Caco-2 (cell line): ENCODE results near the gene TDRD9. TPM values are rescaled to one million over a fixed set of nuclear protein-coding genes. Genes with fewer than 3 reads are reported as not detected.

Experiments
- BruUV-seq: library from RNA; stranded (reverse); fragments of 400-500 nt; replicated peaks from 2 replicates; lab custom pipeline; 2021; lab: Mats Ljungman, UMichigan
- CTCF ChIA-PET: fragments of 300-600 bp; sonication (Branson Sonifier 250); formaldehyde crosslinking; loops from one replicate; lab custom pipeline; 2022; ENCODE audit warnings: antibody characterized with exemption; lab: Charles Lee
- POLR2A ChIA-PET: fragments of 300-600 bp; sonication (Branson Sonifier 250); formaldehyde crosslinking; loops from one replicate; lab custom pipeline; 2022; ENCODE audit warnings: antibody characterized with exemption; lab: Charles Lee
- DNase-seq, 2 experiments: peaks; one replicate each; pipeline versions ENCODE4 v3.0.0 to v3.0.0-alpha.2; 2020 to 2022
- H3K27me3 ChIP-seq: replicated peaks from 2 replicates; pipeline ENCODE4 v1.6.0; 2011; ENCODE audit warnings: low read length; ENCODE audit not compliant: control insufficient read depth, insufficient read depth
- H3K36me3 ChIP-seq: 2 replicates; pipeline ENCODE4 v1.5.1; 2011; ENCODE audit warnings: low read length; ENCODE audit not compliant: control insufficient read depth, insufficient read depth
- H3K4me1 ChIP-seq: fragments of 250-450 bp; sonication (Bioruptor Pico); 2 replicates; pipeline ENCODE4 v1.5.1; 2020; ENCODE audit warnings: mild to moderate bottlenecking
- H3K4me3 ChIP-seq: 2 replicates; pipeline ENCODE4 v1.5.1; 2011; ENCODE audit warnings: low read depth, mild to moderate bottlenecking, control low read depth, low read length
- H3K9me3 ChIP-seq: fragments of 250-450 bp; sonication (Bioruptor Pico); 2 replicates; pipeline ENCODE4 v1.5.1; 2020; ENCODE audit warnings: mild to moderate bottlenecking, moderate library complexity
- H3K27ac Mint-ChIP-seq: one replicate; pipeline ENCODE4 v1.8.0; 2022; ENCODE audit warnings: mixed read lengths; ENCODE audit not compliant: unreplicated experiment
- H3K27me3 Mint-ChIP-seq: one replicate; pipeline ENCODE4 v1.8.0; 2022; ENCODE audit warnings: mixed read lengths; ENCODE audit not compliant: insufficient read depth, unreplicated experiment
- H3K36me3 Mint-ChIP-seq: one replicate; pipeline ENCODE4 v1.8.0; 2022; ENCODE audit warnings: mild to moderate bottlenecking, mixed read lengths; ENCODE audit not compliant: insufficient read depth, unreplicated experiment
- H3K4me1 Mint-ChIP-seq: one replicate; pipeline ENCODE4 v1.8.0; 2022; ENCODE audit warnings: low read depth, mixed read lengths; ENCODE audit not compliant: unreplicated experiment
- H3K4me3 Mint-ChIP-seq: one replicate; pipeline ENCODE4 v1.8.0; 2022; ENCODE audit warnings: mild to moderate bottlenecking, moderate library complexity, mixed read lengths; ENCODE audit not compliant: unreplicated experiment
- H3K9me3 Mint-ChIP-seq: one replicate; pipeline ENCODE4 v1.8.0; 2022; ENCODE audit warnings: mixed read lengths; ENCODE audit not compliant: unreplicated experiment
- CTCF ChIP-seq, 2 experiments: fragments of 200-600 bp in 1 of 2; IDR thresholded peaks; 1 replicate in 1 of 2; 2 replicates in 1 of 2; pipeline versions ENCODE4 v1.5.1 to v1.8.0; 2011 to 2022; ENCODE audit warnings: antibody characterized with exemption in 1 of 2, control low read depth in 1 of 2, inconsistent platforms in 1 of 2, low read depth in 1 of 2, low read length in 1 of 2, mild to moderate bottlenecking in 1 of 2, moderate library complexity in 1 of 2; ENCODE audit not compliant: insufficient read depth in 1 of 2, severe bottlenecking in 1 of 2, unreplicated experiment in 1 of 2
- intact Hi-C: fragments of 100-400 bp; cut with micrococcal nuclease; formaldehyde crosslinking; loops from one replicate; pipeline ENCODE4 v1.10.0; 2022; ENCODE audit not compliant: unreplicated experiment
- total RNA-seq: library from RNA; stranded (reverse); gene quantifications from 2 replicates; pipeline ENCODE4 v1.2.3, GENCODE V29; 2022

TDRD9 gene
- total RNA-seq, 1 experiment from 2014 or later: not detected

GRCh38 chr14:103941462-103941861 lies 13.2 kb downstream of the TDRD9 start:
- no TSS peak for BruUV-seq
- CTCF ChIA-PET: no interaction called here
- no peak overlapping the region for H3K27ac Mint-ChIP-seq
- no peaks in the 10 kb centered on the region for H3K4me1 Mint-ChIP-seq
- no peaks in the 10 kb centered on the region for H3K36me3 Mint-ChIP-seq
- POLR2A ChIA-PET: no interaction called here
- no peaks in the 10 kb centered on the region for H3K9me3 ChIP-seq
- no peaks in the 10 kb centered on the region for H3K4me1 ChIP-seq
- no peak for TF ChIP-seq CTCF (IDR thresholded peaks at IDR 0.05; ENCODE audit: insufficient read depth in 1 of 2, low read depth in 1 of 2, low read length in 1 of 2, severe bottlenecking in 1 of 2, unreplicated experiment in 1 of 2)
- H3K9me3 Mint-ChIP-seq: no peaks in the 10 kb centered on the region
- no peaks in the 10 kb centered on the region for H3K27me3 ChIP-seq
- H3K4me3 ChIP-seq: no peak overlapping the region
- intact Hi-C loops: no loop called here
- no peaks in the 10 kb centered on the region for H3K36me3 ChIP-seq
- H3K4me3 Mint-ChIP-seq: no peak overlapping the region
- DNase-seq: no peak
- H3K27me3 Mint-ChIP-seq: peaks cover 7% of the 10 kb centered on the region

GRCh38 chr14:103941973-103942736 lies 13.9 kb downstream of the TDRD9 start, which contains the start of gene RD3L:
RD3L (minus strand) TSS chr14:103942529; CDS start chr14:103941695, 834 bp downstream.
- Mint-ChIP-seq H3K27ac (no peak within 1 kb of the TSS), H3K36me3 (no peaks in the 10 kb centered on the region), H3K27me3 (peaks cover 7% of the 10 kb centered on the region), H3K4me3 (no peak within 1 kb of the TSS), H3K4me1 (no peaks in the 10 kb centered on the region), H3K9me3 (no peaks in the 10 kb centered on the region)
- TF ChIP-seq CTCF (IDR thresholded peaks at IDR 0.05; ENCODE audit: insufficient read depth in 1 of 2, low read depth in 1 of 2, low read length in 1 of 2, severe bottlenecking in 1 of 2, unreplicated experiment in 1 of 2): no peak
- BruUV-seq: no TSS peak
- Histone ChIP-seq H3K4me3 (no peak within 1 kb of the TSS), H3K9me3 (no peaks in the 10 kb centered on the region), H3K4me1 (no peaks in the 10 kb centered on the region), H3K36me3 (no peaks in the 10 kb centered on the region), H3K27me3 (no peaks in the 10 kb centered on the region)
- POLR2A ChIA-PET: no interaction called here
- intact Hi-C loops: no loop called here
- DNase-seq: no peak
- CTCF ChIA-PET: interaction anchor here (0.7 kb wide), 1 partner anchor 32 kb away, joined by 3 read pairs; no protein-coding TSS in a partner anchor

- intact Hi-C loops: no loop called here
- no peak for DNase-seq
Observed at GRCh38 chr14:103943673-103944072, 15.4 kb downstream of the TDRD9 start.

More at GRCh38 chr14:103943673-103944072, 15.4 kb downstream of the TDRD9 start:
- ChIA-PET CTCF (interaction anchor here (0.7 kb wide), 1 partner anchor 63 kb away, joined by 3 read pairs; no protein-coding TSS in a partner anchor), POLR2A (no interaction called here)
- peaks cover 9% of the 10 kb centered on the region for H3K27me3 Mint-ChIP-seq
- Histone ChIP-seq H3K9me3 (no peaks in the 10 kb centered on the region), H3K27me3 (no peaks in the 10 kb centered on the region), H3K36me3 (no peaks in the 10 kb centered on the region), H3K4me3 (no peak overlapping the region), H3K4me1 (no peaks in the 10 kb centered on the region)
- H3K4me3 Mint-ChIP-seq: no peak overlapping the region
- no peak overlapping the region for H3K27ac Mint-ChIP-seq
- no peak for TF ChIP-seq CTCF (IDR thresholded peaks at IDR 0.05; ENCODE audit: insufficient read depth in 1 of 2, low read depth in 1 of 2, low read length in 1 of 2, severe bottlenecking in 1 of 2, unreplicated experiment in 1 of 2)
- no peaks in the 10 kb centered on the region for H3K4me1 Mint-ChIP-seq
- H3K36me3 Mint-ChIP-seq: no peaks in the 10 kb centered on the region
- no peaks in the 10 kb centered on the region for H3K9me3 Mint-ChIP-seq
- BruUV-seq: no TSS peak
